Measurements from ENCODE around the gene NR0B2. TPM values are rescaled to one million over a fixed set of nuclear protein-coding genes. Genes with fewer than 3 reads are reported as not detected.

Gene NR0B2
- polyA plus RNA-seq, 1 experiment = not detected

DNA sequence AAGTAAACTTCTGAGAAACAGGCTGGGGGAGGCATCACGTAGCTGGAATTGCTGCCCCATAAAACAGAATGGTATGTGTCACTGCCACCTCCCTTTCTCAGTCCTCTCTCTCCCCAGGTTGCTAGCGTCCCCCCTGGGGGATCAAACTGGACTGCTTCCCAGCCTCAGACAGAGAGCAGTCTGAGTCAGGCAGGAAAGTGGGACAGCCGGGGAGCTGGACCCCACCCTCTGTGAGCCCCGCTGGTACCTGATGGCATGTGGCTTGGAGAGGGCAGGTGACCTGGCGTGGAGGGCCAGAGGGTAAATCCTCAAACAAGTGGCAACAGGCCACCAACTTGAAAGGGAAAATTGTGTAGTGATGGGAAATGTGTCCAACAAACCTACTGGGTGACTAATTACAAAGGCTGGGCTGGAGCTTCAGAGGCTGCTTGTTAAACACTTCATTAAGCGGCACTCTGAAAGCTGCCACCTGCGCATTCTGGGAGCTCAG, 51.8 kb downstream of the NR0B2 start:
- no peaks in the 10 kb centered on the region for H3K9me3 ChIP-seq (ENCODE audit: control insufficient read depth, insufficient read depth, low read length)
- no peak overlapping the region for H3K4me3 ChIP-seq (ENCODE audit: low read depth, low read length)
- no peak for DNase-seq (ENCODE audit: low read depth, low spot score)
- TF ChIP-seq, protein P1, sequence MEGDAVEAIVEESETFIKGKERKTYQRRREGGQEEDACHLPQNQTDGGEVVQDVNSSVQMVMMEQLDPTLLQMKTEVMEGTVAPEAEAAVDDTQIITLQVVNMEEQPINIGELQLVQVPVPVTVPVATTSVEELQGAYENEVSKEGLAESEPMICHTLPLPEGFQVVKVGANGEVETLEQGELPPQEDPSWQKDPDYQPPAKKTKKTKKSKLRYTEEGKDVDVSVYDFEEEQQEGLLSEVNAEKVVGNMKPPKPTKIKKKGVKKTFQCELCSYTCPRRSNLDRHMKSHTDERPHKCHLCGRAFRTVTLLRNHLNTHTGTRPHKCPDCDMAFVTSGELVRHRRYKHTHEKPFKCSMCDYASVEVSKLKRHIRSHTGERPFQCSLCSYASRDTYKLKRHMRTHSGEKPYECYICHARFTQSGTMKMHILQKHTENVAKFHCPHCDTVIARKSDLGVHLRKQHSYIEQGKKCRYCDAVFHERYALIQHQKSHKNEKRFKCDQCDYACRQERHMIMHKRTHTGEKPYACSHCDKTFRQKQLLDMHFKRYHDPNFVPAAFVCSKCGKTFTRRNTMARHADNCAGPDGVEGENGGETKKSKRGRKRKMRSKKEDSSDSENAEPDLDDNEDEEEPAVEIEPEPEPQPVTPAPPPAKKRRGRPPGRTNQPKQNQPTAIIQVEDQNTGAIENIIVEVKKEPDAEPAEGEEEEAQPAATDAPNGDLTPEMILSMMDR (IDR thresholded peaks at IDR 0.05; ENCODE audit: low read depth, low read length) = no peak
- H3K27ac ChIP-seq (ENCODE audit: low read depth, low read length) = no peak overlapping the region
- ChIA-PET POLR2A (no interaction called here), CTCF (interaction anchor here (0.9 to 1.3 kb wide), 3 partner anchors 25 to 260 kb away, joined by 3 to 5 read pairs (median 3); no protein-coding TSS in a partner anchor)
- H3K27me3 ChIP-seq (ENCODE audit: control insufficient read depth, insufficient read depth, low read length) = no peaks in the 10 kb centered on the region

Other genes with a start within 250 kb of the NR0B2 start
- gene ARID1A, start 218.0 kb downstream of the NR0B2 start, polyA plus RNA-seq (2011; rRNA removed) = 16.4 and 23.8 TPM in 2 replicates
- 16.1 and 17.8 TPM in 2 replicates for gene PIGV, start 126.0 kb downstream of the NR0B2 start, polyA plus RNA-seq (2011; rRNA removed)
- gene ZDHHC18, start 87.3 kb downstream of the NR0B2 start, polyA plus RNA-seq (2011; rRNA removed) = 20.4 and 29.2 TPM in 2 replicates
- 0.09 and 0.10 TPM in 2 replicates for gene SFN, start 50.8 kb downstream of the NR0B2 start, polyA plus RNA-seq (2011; rRNA removed)
- 28.7 and 40.3 TPM in 2 replicates for gene GPN2, start 23.7 kb downstream of the NR0B2 start, polyA plus RNA-seq (2011; rRNA removed)
- gene GPATCH3, start 13.5 kb downstream of the NR0B2 start, polyA plus RNA-seq (2011; rRNA removed) = 6.2 and 6.5 TPM in 2 replicates
- 54.0 and 54.1 TPM in 2 replicates for gene NUDC, start 7.8 kb upstream of the NR0B2 start, polyA plus RNA-seq (2011; rRNA removed)
- 0.06 TPM in 1 of 2 replicates, not detected in the other for gene KDF1, start 46.5 kb upstream of the NR0B2 start, polyA plus RNA-seq (2011; rRNA removed)
- 47.1 and 50.7 TPM in 2 replicates for gene TRNP1, start 79.7 kb upstream of the NR0B2 start, polyA plus RNA-seq (2011; rRNA removed)
- gene TENT5B, start 98.9 kb upstream of the NR0B2 start, polyA plus RNA-seq (2011; rRNA removed) = 1.5 and 2.1 TPM in 2 replicates
- gene SLC9A1, start 241.2 kb upstream of the NR0B2 start, polyA plus RNA-seq (2011; rRNA removed) = 10.8 and 16.4 TPM in 2 replicates

Measured in AG04450 (cell line).